Type B pancreatic cell (in vitro differentiated cells): ENCODE measurements around the gene VAV2. TPM values are rescaled to one million over a fixed set of nuclear protein-coding genes. Genes with fewer than 3 reads are reported as not detected.

Experiments
- DNase-seq: peaks from one replicate; pipeline ENCODE4 v3.0.0; 2021; ENCODE audit warnings: mixed read lengths; ENCODE audit not compliant: unreplicated experiment; ENCODE audit errors: extremely low spot score
- H3K27ac Mint-ChIP-seq: 2 replicates; pipeline ENCODE4 v1.8.0; 2021; ENCODE audit warnings: mild to moderate bottlenecking, mixed read lengths
- H3K27me3 Mint-ChIP-seq: 2 replicates; pipeline ENCODE4 v1.8.0; 2021; ENCODE audit warnings: mixed read lengths
- H3K36me3 Mint-ChIP-seq: 2 replicates; pipeline ENCODE4 v1.8.0; 2021; ENCODE audit warnings: mixed read lengths
- H3K4me1 Mint-ChIP-seq: one replicate; pipeline ENCODE4 v1.8.0; 2021; ENCODE audit warnings: mixed read lengths; ENCODE audit not compliant: unreplicated experiment
- H3K4me3 Mint-ChIP-seq: 2 replicates; pipeline ENCODE4 v1.8.0; 2021; ENCODE audit warnings: mild to moderate bottlenecking, mixed read lengths
- H3K9me3 Mint-ChIP-seq: 2 replicates; pipeline ENCODE4 v1.8.0; 2021; ENCODE audit warnings: mixed read lengths
- total RNA-seq: library from RNA; stranded (reverse); gene quantifications from 2 replicates; pipeline ENCODE4 v1.2.1, GENCODE V29; 2021; ENCODE audit warnings: low replicate concordance
- TF ChIP-seq, protein P1 (sequence below): fragments of 200-600 bp; sonication (generic); conservative IDR thresholded peaks from 2 replicates; pipeline ENCODE4 v1.5.0; 2021; ENCODE audit warnings: antibody characterized with exemption, mild to moderate bottlenecking

Gene VAV2
- total RNA-seq, 1 donor from 2014 or later, result 39.4 TPM

- Mint-ChIP-seq H3K4me1 (peaks cover 24% of the 10 kb centered on the region), H3K4me3 (no peak overlapping the region), H3K36me3 (peaks cover 3% of the 10 kb centered on the region), H3K9me3 (no peaks in the 10 kb centered on the region), H3K27me3 (no peaks in the 10 kb centered on the region), H3K27ac (no peak overlapping the region)
- TF ChIP-seq, protein P1, sequence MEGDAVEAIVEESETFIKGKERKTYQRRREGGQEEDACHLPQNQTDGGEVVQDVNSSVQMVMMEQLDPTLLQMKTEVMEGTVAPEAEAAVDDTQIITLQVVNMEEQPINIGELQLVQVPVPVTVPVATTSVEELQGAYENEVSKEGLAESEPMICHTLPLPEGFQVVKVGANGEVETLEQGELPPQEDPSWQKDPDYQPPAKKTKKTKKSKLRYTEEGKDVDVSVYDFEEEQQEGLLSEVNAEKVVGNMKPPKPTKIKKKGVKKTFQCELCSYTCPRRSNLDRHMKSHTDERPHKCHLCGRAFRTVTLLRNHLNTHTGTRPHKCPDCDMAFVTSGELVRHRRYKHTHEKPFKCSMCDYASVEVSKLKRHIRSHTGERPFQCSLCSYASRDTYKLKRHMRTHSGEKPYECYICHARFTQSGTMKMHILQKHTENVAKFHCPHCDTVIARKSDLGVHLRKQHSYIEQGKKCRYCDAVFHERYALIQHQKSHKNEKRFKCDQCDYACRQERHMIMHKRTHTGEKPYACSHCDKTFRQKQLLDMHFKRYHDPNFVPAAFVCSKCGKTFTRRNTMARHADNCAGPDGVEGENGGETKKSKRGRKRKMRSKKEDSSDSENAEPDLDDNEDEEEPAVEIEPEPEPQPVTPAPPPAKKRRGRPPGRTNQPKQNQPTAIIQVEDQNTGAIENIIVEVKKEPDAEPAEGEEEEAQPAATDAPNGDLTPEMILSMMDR, result no peak
- no peak for DNase-seq
Measured at GRCh38 chr9:133944746-133945135, 47.4 kb downstream of the VAV2 start.

- no peaks in the 10 kb centered on the region for H3K27me3 Mint-ChIP-seq
- no peak overlapping the region for H3K27ac Mint-ChIP-seq
- peaks cover 3% of the 10 kb centered on the region for H3K36me3 Mint-ChIP-seq
- H3K9me3 Mint-ChIP-seq, result no peaks in the 10 kb centered on the region
- no peak overlapping the region for H3K4me3 Mint-ChIP-seq
- TF ChIP-seq, protein P1, result no peak
- DNase-seq, result no peak
- H3K4me1 Mint-ChIP-seq, result peaks cover 30% of the 10 kb centered on the region
Measured at GRCh38 chr9:133943781-133944745, 48.1 kb downstream of the VAV2 start.

- TF ChIP-seq, protein P1, result no peak
- Mint-ChIP-seq H3K9me3 (no peaks in the 10 kb centered on the region), H3K4me1 (peaks cover 30% of the 10 kb centered on the region), H3K27ac (no peak overlapping the region), H3K36me3 (peaks cover 3% of the 10 kb centered on the region), H3K27me3 (no peaks in the 10 kb centered on the region), H3K4me3 (no peak overlapping the region)
- no peak for DNase-seq
Measured at GRCh38 chr9:133943036-133943780, 48.9 kb downstream of the VAV2 start.

GRCh38 chr9:133942206-133942975 is 49.7 kb downstream of the VAV2 start:
- Mint-ChIP-seq H3K4me1 (peaks cover 27% of the 10 kb centered on the region), H3K9me3 (no peaks in the 10 kb centered on the region), H3K27me3 (no peaks in the 10 kb centered on the region), H3K36me3 (peaks cover 7% of the 10 kb centered on the region), H3K27ac (peak overlapping the region; percentile 46), H3K4me3 (no peak overlapping the region)
- DNase-seq, result no peak
- TF ChIP-seq, protein P1, result no peak

- Mint-ChIP-seq H3K27me3 (no peaks in the 10 kb centered on the region), H3K4me1 (peaks cover 31% of the 10 kb centered on the region), H3K9me3 (no peaks in the 10 kb centered on the region), H3K27ac (peak overlapping the region; percentile 56), H3K4me3 (no peak overlapping the region), H3K36me3 (peaks cover 7% of the 10 kb centered on the region)
- TF ChIP-seq, protein P1, result no peak
- no peak for DNase-seq
Measured at GRCh38 chr9:133939845-133940244, 52.3 kb downstream of the VAV2 start.
